Right renal cortex interstitium (tissue), 3 donors: ENCODE results near the gene PAM. TPM values are rescaled to one million over a fixed set of nuclear protein-coding genes. Genes with fewer than 3 reads are reported as not detected.

Experiments
- DNase-seq, 3 donors: peaks; one replicate each; pipeline ENCODE4 v3.0.0-alpha.2; 2013; ENCODE audit warnings: low read depth in 3 of 3, low spot score in 2 of 3
- polyA plus RNA-seq, 3 donors: library from polyadenylated mRNA; unstranded; fragments of 120-200 nt; gene quantifications; one replicate each; pipeline ENCODE4 v1.2.1, GENCODE V29; 2013; ENCODE audit not compliant: insufficient read length in 3 of 3

Gene PAM
- polyA plus RNA-seq, 3 donors = 216 to 245 (median 244) TPM

- no peak for DNase-seq
Observed at GRCh38 chr5:102802708-102803458, 47.8 kb downstream of the PAM start.

DNA sequence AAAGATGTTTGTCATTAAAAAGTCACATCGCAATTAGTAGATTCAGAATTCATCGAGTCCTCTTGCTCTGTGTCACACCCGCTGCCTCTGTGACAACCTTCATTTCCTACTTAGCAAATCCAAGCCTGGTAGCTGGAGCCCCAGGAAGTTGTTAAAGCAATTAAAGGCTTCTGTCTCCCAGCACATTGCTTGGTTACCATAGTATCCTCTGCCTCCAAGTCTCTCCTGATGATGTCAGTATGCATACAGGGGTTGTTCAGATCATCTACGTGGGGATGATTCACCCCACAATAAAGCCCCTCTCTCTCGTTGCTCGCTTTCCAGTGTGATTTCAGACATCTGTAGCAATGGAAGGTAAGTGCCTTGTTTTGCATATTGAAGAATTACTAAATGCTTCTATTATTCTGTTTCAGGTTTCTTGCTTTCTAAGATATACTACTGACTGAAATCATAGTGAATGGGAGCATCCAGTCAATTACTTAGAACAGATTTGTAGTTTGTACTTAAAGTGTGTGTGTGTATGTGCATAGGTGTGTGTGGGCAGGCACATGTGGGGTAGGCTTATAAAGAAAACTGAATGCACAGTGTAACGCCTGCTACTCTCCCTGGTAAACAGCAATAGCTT lies 52.9 kb downstream of the PAM start:
- no peak for DNase-seq

- DNase-seq = no peak
Observed at GRCh38 chr5:102809033-102809432, 53.9 kb downstream of the PAM start.

GRCh38 chr5:102811972-102812371 lies 56.9 kb downstream of the PAM start:
- DNase-seq = no peak

- no peak for DNase-seq
Observed at GRCh38 chr5:102813740-102814139, 58.6 kb downstream of the PAM start.

- DNase-seq = no peak
Observed at GRCh38 chr5:102815084-102815483, 60.0 kb downstream of the PAM start.

DNA sequence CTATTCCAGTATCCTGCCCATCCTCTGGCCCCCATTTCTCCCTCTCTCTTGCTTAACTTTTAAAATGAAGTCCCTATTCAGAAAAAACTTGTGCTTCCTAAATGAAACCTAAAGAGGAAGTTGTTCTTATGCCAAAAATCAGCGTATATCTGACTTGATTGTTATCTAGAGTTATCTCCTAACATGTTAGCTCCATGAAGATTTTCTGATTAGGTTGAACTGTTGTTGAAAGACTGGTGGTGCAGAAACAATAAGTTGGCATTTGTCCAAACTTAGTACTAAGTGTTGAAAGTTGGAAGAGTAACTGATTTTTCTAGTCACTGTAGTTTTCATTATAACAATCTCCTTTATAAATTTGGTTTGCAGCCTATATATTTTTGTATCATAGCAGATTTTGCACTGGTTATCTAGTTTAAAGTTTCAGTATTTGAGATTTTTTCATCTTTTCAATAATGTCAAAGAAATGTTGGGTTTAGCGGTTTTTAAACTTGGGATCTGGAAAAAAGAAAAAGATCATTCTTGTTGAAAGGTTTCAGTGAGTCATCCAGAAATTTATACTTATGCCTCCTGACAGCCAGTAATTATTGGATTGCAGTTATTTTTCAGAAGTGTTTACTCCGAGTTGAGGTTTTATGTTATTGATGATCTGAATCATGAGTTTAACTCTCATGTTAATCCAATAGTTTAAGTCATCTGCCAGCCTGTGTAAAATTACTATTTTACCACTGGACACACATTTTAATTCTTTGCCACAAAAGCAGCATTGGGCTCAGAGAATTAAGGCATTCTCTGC lies 60.6 kb downstream of the PAM start:
- DNase-seq = no peak

GRCh38 chr5:102818345-102818744 lies 63.2 kb downstream of the PAM start:
- DNase-seq = no peak

GRCh38 chr5:102818934-102819333 lies 63.8 kb downstream of the PAM start:
- no peak for DNase-seq

- DNase-seq = no peak
Observed at GRCh38 chr5:102819634-102820033, 64.5 kb downstream of the PAM start.

DNA sequence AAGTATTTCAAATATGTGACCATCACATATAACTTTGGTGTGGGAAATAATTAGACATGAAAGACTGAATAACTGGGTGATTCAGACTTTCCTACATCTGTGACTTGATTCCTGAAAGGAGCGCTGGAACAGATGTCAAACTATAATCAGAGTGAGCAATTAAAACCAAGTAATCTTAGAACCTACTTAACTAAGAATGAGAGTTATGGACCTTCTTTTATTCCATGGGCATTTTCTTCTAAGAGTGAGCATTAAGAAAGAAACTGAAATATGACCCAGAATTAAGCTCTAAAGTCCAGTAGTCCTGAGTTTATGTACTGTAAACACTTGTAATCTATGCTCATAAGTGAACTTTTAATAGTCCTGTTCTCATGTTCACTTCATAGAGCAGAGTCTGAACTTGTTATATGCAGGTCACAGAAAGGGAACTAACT lies 68.4 kb downstream of the PAM start:
- no peak for DNase-seq

DNA sequence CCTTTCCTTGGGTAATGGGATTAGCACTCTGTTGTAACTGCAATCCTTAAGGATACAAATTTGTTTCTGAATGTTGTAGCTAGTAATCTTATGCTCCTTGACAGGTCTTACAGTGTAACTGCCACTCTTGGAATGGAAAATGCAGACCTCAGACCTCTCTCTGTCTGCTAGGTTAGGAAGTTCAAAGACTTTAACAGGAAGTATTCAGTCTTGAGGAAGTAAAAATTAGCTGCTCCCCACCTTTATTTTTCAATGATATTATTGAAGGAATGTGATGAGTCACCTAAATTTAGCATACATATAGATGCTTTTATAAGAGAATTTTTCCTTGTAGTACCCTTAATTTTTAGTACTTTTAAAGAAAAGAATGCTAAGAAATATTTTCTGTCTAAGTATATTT lies 71.5 kb downstream of the PAM start:
- DNase-seq = no peak

GRCh38 chr5:102830241-102830640 lies 75.1 kb downstream of the PAM start:
- DNase-seq = no peak

DNA sequence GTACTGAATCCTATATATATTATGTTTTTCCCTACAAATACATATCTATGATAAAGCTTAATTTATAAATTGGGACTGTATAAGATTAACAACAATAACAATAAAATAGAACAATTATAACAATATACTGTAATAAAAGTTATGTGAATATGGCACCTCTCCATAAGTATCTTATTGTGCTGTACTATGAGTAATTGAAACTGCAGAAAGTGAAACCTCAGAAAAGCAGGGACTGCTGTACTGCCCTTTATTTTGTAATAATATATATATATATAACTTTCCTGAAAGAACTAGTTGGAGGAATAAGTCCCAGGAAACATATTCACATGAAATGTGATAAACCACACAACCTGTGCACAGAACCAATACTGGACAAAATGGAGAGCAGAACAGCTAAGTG lies 77.3 kb downstream of the PAM start:
- DNase-seq = no peak

- no peak for DNase-seq
Observed at GRCh38 chr5:102833146-102833545, 78.0 kb downstream of the PAM start.

- no peak for DNase-seq
Observed at GRCh38 chr5:102834438-102834964, 79.4 kb downstream of the PAM start.

DNA sequence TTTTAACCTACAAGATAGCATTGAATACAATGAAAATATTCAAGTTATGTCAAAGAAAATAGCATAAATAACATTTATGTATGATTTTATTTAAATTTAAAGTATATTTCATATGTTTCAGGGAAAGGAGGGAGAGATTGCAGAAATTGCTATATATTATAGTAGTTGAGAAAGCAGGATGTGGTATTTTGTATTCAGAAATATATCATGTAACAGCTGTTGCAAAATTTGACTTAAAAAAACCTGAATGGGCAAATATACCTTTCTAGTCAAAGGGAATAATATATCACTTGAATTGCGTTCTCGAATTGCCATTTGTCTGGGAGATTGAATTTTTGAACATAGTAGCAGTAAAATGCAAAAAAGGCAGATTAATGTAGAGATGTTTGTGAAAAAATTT lies 80.6 kb downstream of the PAM start:
- no peak for DNase-seq

DNA sequence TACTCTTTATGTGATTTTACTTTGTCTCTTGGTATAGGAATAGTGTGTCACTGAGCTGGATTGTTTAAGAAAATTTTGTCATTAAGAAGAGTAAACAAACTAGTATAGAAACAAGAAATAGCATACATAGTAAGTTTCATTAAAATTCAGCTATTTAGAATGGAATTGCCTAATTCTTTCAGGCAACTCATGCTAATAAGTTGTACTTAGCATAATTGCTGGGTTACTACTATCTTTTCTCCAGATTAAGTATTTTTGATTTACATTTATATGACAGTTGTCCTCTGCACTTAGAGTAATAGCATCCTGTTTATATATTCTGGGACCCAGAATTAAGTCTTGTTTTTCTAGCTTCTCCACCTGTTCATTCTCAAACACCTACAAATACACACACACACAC lies 85.9 kb downstream of the PAM start:
- DNase-seq = no peak

DNA sequence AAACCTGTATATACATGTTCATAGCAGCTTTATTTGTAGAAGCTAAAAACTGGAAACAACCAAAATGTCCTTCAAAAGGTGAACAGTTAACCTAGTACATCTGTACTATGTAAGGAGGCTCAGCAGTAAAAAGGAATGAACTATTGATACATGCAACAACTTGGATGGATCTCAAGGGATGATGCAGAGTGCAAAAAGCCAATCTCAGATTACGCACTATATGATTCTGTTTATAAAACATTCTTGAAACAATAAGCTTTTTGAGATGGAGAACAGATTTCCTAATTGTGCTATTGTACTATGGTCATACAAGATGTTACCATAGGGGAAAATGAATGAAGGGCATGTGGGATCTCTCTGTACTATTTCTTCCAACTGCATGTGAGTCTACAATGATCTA lies 88.9 kb downstream of the PAM start:
- DNase-seq = no peak

DNA sequence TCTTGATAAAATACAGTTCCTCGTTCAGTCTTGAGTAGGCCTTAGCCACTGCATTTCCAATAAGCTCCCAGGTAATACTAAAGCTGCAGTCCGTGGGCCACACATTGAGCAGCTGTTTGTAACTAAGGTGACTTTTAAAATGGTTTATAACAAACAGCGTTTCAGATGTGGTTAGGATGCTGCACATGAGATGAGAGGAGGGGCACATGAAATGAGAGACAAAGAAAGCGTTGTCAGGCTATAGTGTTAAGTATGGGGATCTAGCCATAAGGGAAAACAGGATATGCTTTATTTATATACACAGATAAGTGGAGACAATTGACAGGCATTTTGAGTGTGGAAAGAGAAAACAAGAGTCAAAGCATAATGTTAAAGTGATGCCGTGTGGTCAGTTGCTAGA lies 89.9 kb downstream of the PAM start:
- DNase-seq = no peak

- no peak for DNase-seq
Observed at GRCh38 chr5:102850503-102850902, 95.4 kb downstream of the PAM start.
